ENCODE data around the gene PFDN1. TPM values are rescaled to one million over a fixed set of nuclear protein-coding genes. Genes with fewer than 3 reads are reported as not detected.
A peak's percentile ranks its signal among the peaks of the same experiment; 100 is the strongest.

The PFDN1 gene
- total and polyA plus RNA-seq, 9 of the 15 experiments (the other 6 are each of a cell fraction or from before 2014, with no cell fraction given) = 45.5 to 215 (median 78.0) TPM

DNA sequence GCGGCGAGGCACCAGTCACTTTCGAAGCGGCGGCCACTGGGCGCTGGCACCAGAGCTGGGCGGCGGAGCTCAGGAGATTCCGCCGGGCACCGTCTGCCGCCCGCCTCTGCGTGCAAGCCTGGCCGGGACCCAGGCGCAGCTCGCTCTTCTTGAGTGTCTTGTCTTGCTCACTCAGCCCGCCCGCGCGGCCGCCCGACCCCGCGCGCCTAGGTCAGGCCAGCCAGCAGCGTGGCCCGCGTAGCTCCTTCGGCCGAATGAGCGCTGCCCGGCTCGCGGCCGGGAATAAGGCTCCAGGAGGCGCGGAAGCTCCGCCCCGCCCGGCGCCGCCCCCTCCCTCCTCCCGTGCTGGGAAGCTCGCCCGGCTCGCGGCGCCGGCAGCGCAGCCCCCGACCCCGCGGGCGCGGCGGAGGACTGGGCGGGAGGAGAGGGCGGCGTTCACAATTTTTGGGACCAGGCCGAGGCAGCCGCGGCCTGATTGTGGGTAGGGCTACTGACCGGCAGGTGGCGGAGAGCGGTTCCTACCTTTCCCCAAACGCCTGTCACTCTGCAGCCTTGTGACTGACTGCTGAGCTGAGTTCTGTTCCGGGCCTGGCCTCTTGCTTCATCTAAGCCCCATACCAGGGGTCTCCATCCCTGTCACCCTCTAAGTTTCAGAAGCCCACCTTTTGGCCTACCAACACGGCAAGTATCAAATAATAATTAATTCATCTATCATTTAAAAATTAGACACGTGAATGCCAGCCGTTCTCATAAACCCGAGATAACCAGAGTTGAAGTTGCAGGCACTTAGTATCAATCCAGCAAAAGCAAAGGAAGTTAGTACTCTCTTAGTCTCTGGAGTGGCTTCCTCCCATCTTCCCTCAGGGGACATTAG, 43.7 kb upstream of the PFDN1 start, which contains the start of gene HBEGF (continued):
- TF ChIP-seq ZNF696 (CRISPR knock-in tag; conservative IDR thresholded peaks at IDR 0.05) (no peak), ATF7 (IDR thresholded peaks at IDR 0.05) (peak; percentile 62; the same call in 1 of the 2 replicates), ZNF589 (CRISPR knock-in tag; IDR thresholded peaks at IDR 0.05; ENCODE audit: low read depth) (no peak), EHMT2 (IDR thresholded peaks at IDR 0.05) (no peak), ZNF282 (CRISPR knock-in tag; IDR thresholded peaks at IDR 0.05) (no peak), ZFX (CRISPR knock-in tag; IDR thresholded peaks at IDR 0.05) (peak; percentile 59; the same call in 1 of the 2 replicates), U2AF1 (optimal IDR thresholded peaks at IDR 0.05; ENCODE audit: low read depth, low read length) (no peak), JUND (IDR thresholded peaks at IDR 0.05; ENCODE audit: borderline replicate concordance, low read depth, low read length) (peak; percentile 26; the same call in 1 of the 2 replicates), JUND (tag; IDR thresholded peaks at IDR 0.05; ENCODE audit: borderline replicate concordance, low read depth, low read length) (no peak), HDAC8 (tag; IDR thresholded peaks at IDR 0.05) (no peak), ZNF830 (CRISPR knock-in tag; IDR thresholded peaks at IDR 0.05) (no peak), POLR2AphosphoS2 (IDR thresholded peaks at IDR 0.05; ENCODE audit: low read length) (no peak), ILK (tag; IDR thresholded peaks at IDR 0.05; ENCODE audit: borderline replicate concordance, low read depth) (no peak), ARNT (IDR thresholded peaks at IDR 0.05) (no peak), KLF16 (IDR thresholded peaks at IDR 0.05) (no peak), CBFA2T3 (IDR thresholded peaks at IDR 0.05) (no peak), CCNT2 (IDR thresholded peaks at IDR 0.05; ENCODE audit: borderline replicate concordance, extremely low read depth, insufficient read length, low read depth, low read length) (peak; percentile 79), BRCA1 (IDR thresholded peaks at IDR 0.05) (no peak), BRCA1 (CRISPR knock-in tag; IDR thresholded peaks at IDR 0.05) (no peak), ZNF23 (CRISPR knock-in tag; IDR thresholded peaks at IDR 0.05) (no peak), SMARCB1 (IDR thresholded peaks at IDR 0.05; ENCODE audit: insufficient read length, low read depth) (no peak)
- TF ChIP-seq, protein P1, sequence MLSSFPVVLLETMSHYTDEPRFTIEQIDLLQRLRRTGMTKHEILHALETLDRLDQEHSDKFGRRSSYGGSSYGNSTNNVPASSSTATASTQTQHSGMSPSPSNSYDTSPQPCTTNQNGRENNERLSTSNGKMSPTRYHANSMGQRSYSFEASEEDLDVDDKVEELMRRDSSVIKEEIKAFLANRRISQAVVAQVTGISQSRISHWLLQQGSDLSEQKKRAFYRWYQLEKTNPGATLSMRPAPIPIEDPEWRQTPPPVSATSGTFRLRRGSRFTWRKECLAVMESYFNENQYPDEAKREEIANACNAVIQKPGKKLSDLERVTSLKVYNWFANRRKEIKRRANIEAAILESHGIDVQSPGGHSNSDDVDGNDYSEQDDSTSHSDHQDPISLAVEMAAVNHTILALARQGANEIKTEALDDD (IDR thresholded peaks at IDR 0.05) = no peak
- TF ChIP-seq, protein P2, sequence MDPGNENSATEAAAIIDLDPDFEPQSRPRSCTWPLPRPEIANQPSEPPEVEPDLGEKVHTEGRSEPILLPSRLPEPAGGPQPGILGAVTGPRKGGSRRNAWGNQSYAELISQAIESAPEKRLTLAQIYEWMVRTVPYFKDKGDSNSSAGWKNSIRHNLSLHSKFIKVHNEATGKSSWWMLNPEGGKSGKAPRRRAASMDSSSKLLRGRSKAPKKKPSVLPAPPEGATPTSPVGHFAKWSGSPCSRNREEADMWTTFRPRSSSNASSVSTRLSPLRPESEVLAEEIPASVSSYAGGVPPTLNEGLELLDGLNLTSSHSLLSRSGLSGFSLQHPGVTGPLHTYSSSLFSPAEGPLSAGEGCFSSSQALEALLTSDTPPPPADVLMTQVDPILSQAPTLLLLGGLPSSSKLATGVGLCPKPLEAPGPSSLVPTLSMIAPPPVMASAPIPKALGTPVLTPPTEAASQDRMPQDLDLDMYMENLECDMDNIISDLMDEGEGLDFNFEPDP (CRISPR knock-in tag; IDR thresholded peaks at IDR 0.05) = no peak
- TF ChIP-seq, protein P3, sequence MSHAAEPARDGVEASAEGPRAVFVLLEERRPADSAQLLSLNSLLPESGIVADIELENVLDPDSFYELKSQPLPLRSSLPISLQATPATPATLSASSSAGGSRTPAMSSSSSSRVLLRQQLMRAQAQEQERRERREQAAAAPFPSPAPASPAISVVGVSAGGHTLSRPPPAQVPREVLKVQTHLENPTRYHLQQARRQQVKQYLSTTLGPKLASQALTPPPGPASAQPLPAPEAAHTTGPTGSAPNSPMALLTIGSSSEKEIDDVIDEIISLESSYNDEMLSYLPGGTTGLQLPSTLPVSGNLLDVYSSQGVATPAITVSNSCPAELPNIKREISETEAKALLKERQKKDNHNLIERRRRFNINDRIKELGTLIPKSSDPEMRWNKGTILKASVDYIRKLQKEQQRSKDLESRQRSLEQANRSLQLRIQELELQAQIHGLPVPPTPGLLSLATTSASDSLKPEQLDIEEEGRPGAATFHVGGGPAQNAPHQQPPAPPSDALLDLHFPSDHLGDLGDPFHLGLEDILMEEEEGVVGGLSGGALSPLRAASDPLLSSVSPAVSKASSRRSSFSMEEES (CRISPR knock-in tag; IDR thresholded peaks at IDR 0.05) = 0 out of 2 replicates have a peak, but pooled peaks have one; percentile 3

Data from K562 (cell line).